Eye (tissue), 1 donor: ENCODE measurements around the gene KRT1.
A peak's percentile ranks its signal among the peaks of the same experiment; 100 is the strongest.

ENCODE experiments used
- DNase-seq: peaks from one replicate; pipeline ENCODE4 v3.0.0-alpha.2; 2015

KRT1 gene

GRCh38 chr12:52698651-52699340 lies 18.6 kb upstream of the KRT1 start:
- DNase-seq, result no peak

DNA sequence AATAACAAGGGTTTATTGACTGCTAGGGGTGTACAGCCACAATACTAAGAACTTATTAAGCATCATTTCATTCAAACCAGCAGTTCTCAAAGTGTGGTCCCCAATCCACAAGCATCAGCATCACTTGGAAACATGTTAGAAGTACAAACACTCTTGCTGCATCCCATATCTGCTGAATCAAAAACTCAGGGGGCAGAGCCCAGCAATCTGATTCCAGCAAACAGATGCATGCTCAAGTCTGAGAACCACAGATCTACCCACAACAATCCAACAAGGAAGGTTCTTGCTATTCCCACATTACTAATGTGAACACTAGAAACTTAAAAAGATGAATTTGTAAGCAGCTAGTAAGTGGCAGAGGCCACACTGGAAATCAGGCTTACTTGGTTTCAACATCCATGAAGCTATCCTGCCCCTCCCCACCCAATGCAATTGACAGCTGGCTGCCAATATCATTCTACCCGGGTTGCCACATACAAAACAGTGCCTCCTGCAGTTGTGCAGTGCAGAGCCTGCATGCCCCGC lies 16.9 kb upstream of the KRT1 start:
- DNase-seq, result no peak

GRCh38 chr12:52696588-52696987 lies 16.4 kb upstream of the KRT1 start:
- DNase-seq, result no peak

GRCh38 chr12:52695039-52695438 lies 14.8 kb upstream of the KRT1 start:
- no peak for DNase-seq

DNA sequence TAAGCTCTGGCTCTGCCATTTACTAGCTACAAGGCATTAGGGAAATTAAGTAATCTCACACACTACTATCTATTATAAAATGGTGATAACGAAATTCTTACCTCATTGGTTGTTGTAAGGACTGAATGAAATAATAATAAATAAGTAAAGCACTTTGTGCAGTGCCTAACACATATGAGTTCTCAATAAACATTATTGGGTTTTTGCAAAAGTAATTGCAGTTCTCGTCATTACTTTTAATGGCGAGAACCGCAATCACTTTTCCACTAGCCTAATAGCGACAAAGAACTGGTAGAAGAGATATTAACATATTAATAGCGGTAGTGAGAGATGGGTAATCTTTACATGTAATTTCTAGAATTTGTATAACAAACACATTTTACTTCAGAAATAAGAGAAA lies 13.9 kb upstream of the KRT1 start:
- no peak for DNase-seq

DNA sequence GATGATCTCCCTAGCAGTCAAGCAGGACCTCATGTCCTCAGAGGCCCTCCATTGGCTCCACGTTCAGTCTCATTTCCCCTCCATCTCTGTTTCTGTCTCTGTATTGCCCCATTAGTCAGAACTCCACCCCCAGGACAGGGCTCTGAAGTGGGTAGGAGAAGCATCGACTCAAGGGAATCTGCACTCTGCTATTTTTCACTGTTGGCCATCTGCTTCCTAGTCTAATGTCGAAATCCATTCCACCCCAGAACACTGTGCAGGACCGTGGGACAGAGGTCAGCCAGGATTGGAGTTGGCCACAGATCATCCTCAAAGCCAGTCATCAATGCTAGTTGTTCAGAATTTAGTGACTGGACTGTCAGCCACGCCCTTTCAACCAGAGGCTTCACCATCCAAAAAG lies 13.1 kb upstream of the KRT1 start:
- DNase-seq, result no peak

DNA sequence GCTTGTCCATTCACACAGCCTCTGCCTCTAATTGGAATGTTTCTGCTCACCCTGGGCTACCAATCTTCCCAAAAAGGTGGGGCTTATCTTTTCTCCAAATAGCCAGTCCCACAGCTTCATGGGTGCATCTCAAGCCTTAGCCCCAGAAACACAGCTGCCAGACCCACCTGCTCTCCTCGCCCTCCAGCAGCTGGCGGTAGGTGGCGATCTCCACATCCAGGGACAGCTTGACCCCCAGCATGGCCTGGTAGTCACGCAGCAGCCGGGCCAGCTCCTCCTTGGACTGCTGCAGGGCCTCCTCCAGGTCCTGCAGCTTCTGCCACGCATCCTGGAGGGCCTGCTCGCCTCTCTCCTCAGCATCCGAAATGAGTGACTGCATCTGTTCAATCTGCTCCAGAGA lies 12.0 kb upstream of the KRT1 start:
- peak; percentile 19 for DNase-seq

GRCh38 chr12:52691841-52692150 lies 11.6 kb upstream of the KRT1 start:
- DNase-seq, result peak; percentile 8

- DNase-seq, result peak; percentile 53
These were observed 11.1 kb upstream of the KRT1 start for GRCh38 chr12:52691076-52691840.

DNA sequence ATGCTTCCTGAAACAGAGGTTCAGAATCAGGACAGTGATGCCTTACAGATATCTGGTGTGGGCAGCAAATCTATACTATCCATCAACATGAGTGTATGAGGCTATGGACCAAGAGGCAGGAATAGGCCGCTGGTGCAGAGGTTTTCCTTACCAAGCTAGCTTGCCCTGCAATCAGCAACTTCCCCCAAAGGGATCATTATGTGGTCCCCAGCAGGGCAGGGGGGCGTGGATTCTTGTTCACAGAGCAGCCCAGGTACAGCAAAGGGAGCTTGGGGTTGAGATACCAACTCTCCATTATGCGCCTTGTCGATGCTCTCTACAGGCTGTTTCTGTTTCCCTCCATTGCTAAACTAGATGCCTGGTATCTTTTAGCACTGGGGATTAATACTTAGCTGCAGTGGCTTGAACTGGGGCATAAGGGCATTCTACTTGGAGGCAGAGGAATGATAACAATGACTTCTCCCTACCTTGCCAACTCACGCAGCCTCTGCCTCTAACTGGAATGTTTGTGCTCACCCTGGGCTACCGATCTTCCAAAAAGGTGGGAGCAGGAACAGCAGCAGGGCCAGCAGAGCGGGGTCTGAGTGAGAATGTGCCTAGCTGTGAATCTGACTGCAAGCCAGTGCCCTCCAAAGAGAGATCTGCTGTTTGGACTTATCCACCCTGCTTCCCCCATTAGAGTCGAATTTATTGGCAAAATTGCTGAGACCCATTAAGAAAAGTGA lies 10.3 kb upstream of the KRT1 start:
- no peak for DNase-seq

DNA sequence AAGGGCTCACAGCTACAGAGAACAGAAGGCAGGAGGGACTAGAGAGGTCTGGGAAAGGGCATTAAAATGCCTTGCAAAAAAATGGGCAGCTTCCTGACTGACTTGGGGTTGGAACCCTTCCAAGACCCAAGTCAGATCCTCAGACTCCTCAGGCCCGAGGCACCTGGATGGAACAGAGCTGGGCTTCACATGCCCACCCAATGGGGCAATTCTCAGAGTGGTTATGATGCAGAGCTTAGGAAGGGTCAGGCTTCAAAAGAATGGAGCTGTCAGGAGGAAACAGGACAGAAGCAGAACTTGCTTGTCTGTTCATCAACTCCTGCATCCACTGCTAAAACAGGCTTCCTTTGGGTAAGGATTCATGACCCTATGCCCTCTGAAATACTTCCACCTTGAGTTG lies 9.7 kb upstream of the KRT1 start:
- DNase-seq, result no peak

DNA sequence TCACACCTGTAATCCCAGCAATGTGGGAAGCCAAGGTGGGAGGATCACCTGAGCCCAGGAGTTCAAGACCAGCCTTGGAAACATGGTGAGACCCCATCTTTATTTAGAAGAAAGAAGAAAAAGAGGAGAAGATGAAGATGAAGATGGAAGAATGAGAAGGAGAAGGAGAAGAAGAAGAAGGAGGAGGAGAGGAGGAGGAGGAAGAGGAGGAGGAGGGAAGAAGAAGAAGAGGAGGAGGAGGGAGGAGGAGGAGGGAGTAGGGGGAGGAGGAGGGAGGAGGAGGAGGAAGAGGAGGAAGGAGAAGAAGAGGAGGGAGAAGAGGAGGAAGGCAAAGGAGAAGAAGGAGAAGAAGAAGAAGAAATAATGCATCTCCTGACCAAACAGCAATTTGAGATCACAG lies 9.0 kb upstream of the KRT1 start:
- DNase-seq, result no peak

DNA sequence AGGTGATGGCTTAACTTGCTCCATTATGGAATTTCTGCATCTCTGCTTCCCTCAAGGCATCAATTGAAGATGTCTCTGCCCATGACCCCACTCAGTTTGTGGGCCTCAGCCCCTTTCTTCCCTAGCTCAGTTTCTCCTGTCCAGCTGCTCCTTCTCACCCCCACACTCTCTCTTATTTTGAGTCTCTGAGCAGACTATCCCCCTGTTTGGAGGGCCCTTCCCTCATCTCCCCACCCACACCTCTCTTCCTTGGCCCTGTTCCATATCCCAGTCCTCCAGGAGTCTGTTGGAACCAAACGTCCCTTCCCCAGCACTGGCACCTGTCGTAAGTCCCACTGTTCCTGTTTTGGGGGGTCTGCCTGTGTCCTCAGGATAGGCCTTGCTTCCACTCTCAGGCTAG lies 8.3 kb upstream of the KRT1 start:
- no peak for DNase-seq

- DNase-seq, result no peak
These were observed 7.5 kb upstream of the KRT1 start for GRCh38 chr12:52687497-52688385.

GRCh38 chr12:52686756-52687487 lies 6.7 kb upstream of the KRT1 start:
- DNase-seq, result no peak

DNA sequence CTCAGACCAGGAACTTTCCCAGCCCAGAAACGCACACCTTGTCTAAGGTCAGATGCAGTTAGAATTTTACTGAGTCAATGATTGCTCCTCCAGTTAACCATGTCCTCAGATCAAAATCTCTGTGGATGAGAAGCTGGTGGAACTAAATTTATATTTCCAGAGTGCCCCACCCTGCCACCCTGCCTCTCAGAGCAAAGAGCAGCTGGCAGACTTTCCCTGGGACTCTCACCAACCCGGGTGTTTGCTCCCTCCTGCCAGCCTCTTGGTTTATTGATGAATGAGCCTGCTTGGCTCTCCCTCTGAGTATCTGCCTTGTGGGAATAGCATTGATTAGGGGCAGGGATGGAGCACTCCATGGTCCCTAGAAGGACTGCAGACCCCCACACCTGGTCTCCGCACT lies 5.9 kb upstream of the KRT1 start:
- no peak for DNase-seq

GRCh38 chr12:52685406-52685890 lies 5.2 kb upstream of the KRT1 start:
- no peak for DNase-seq

GRCh38 chr12:52684431-52684830 lies 4.2 kb upstream of the KRT1 start:
- no peak for DNase-seq

DNA sequence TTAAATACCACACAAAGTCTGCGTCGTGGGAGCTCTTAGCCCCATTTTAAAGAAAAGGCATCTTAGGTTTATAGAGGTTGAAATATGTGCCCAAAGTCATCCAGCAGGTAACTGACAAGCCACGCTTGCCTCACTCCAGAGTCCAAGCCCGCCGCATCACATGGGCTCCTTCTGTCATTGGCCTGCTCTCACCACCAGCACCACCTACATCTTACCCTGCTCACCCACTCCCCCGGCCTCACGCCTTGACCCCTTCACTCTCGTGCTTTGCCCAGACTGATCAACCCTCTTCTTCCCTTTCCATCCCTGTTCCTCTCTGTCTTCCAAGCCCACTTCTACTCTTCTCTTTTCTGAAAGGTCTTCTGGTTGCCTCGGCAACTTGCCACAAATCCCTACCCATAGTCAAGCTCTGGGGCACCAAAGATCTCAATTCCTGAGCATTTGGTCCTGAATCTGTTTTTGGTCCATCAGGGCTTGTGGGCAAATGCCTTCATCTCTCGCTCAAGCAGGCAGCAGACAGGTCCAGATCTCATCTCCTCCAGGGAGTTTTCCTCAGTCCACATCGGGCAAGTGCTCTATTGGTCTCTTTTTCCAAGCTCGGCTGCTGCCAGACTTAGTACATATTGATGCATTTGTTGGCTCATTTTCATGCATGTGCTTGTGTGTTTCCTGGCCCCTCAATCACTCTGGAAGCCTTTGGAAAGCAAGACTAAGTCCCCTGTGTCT lies 3.5 kb upstream of the KRT1 start:
- no peak for DNase-seq

DNA sequence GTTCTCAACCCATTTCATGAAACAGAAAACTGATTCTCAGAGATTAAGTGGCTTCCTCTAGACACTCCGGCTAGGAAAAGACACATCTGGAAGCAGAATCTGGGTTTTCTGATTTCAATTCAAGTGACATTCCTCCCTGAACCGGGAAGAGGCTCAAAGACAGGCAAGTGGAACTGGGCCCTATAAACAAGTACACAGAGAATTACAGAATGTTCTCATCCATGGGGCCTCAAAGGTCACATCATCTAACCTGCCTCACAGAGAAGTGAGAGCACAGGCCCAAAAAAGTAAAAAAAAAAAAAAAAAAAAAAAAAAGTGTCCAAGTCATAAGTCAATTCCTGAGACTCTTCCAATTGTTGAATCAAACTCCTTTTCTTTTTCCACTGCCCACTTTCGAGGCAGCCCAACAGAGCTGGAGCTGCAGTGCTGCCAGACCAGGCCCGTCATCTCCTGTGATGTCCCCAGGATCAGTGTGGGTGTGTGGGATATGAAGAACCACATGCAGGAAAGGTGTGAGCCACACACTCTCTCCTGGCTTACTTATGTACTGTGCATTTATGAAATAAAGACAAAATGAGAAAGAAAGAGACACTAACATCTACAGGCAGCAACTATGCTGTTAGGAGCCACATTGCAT lies 2.8 kb upstream of the KRT1 start:
- DNase-seq, result no peak

DNA sequence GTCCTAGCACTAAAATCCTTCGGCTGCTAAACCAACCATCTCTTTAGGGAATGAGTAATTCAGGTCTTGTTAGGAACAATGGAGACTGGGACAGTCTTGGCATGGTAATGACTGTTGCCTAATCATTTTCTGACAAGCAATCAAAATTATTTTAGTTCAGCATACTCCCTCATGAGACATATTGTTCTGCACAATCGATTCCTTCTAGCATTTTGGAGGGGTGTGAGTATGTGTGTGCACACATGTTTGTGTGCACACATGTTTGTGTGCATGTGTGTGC lies 2.1 kb upstream of the KRT1 start:
- no peak for DNase-seq
